H9 (cell line): ENCODE measurements around the gene WDPCP. TPM values are rescaled to one million over a fixed set of nuclear protein-coding genes. Genes with fewer than 3 reads are reported as not detected.

Experiments
- DNase-seq: peaks from one replicate; pipeline ENCODE4 v3.0.0-alpha.2; 2017
- H2AFZ ChIP-seq: one replicate; pipeline ENCODE4 v1.6.1; 2013; ENCODE audit warnings: mild to moderate bottlenecking, low read length, control low read depth, moderate library complexity
- H2AK5ac ChIP-seq: 2 replicates; pipeline ENCODE4 v1.6.1; 2013; ENCODE audit warnings: low read length, control low read depth, mixed read lengths; ENCODE audit not compliant: insufficient read length
- H2BK120ac ChIP-seq: one replicate; pipeline ENCODE4 v1.6.1; 2013; ENCODE audit warnings: low read depth, mild to moderate bottlenecking, low read length, control low read depth, inconsistent platforms; ENCODE audit not compliant: poor library complexity, severe bottlenecking
- H2BK12ac ChIP-seq: 2 replicates; pipeline ENCODE4 v1.6.1; 2013; ENCODE audit warnings: low read length, control low read depth, mixed read lengths, low read depth; ENCODE audit not compliant: insufficient read length
- H2BK15ac ChIP-seq: 2 replicates; pipeline ENCODE4 v1.6.1; 2013; ENCODE audit warnings: low read depth, low read length, control low read depth
- H2BK20ac ChIP-seq: one replicate; pipeline ENCODE4 v1.6.1; 2013; ENCODE audit warnings: low read depth, mild to moderate bottlenecking, low read length, control low read depth, inconsistent platforms; ENCODE audit not compliant: poor library complexity, severe bottlenecking
- H2BK5ac ChIP-seq: 2 replicates; pipeline ENCODE4 v1.6.1; 2013; ENCODE audit warnings: low read length, control low read depth, mixed read lengths; ENCODE audit not compliant: insufficient read length
- H3K14ac ChIP-seq: 2 replicates; pipeline ENCODE4 v1.6.1; 2013; ENCODE audit warnings: low read length, control low read depth; ENCODE audit not compliant: insufficient read depth
- H3K18ac ChIP-seq: 2 replicates; pipeline ENCODE4 v1.6.1; 2013; ENCODE audit warnings: low read depth, mild to moderate bottlenecking, mixed read lengths, low read length, control low read depth; ENCODE audit not compliant: insufficient read length
- H3K23ac ChIP-seq: 2 replicates; pipeline ENCODE4 v1.6.1; 2013; ENCODE audit warnings: low read length, control low read depth, mixed read lengths, low read depth; ENCODE audit not compliant: insufficient read length
- H3K23me2 ChIP-seq: 2 replicates; pipeline ENCODE4 v1.6.1; 2013; ENCODE audit warnings: low read depth, mild to moderate bottlenecking, mixed read lengths, low read length, control low read depth; ENCODE audit not compliant: insufficient read length, poor library complexity, severe bottlenecking
- H3K27ac ChIP-seq: 2 replicates; pipeline ENCODE4 v1.5.1; 2013; ENCODE audit warnings: low read length, control low read depth, mixed read lengths, low read depth; ENCODE audit not compliant: insufficient read length
- H3K27me3 ChIP-seq: 2 replicates; pipeline ENCODE4 v1.6.1; 2013; ENCODE audit warnings: low read length, control low read depth, inconsistent platforms; ENCODE audit not compliant: insufficient read depth
- H3K4ac ChIP-seq: 2 replicates; pipeline ENCODE4 v1.6.1; 2013; ENCODE audit warnings: low read depth, mild to moderate bottlenecking, control low read depth, inconsistent platforms, low read length, moderate library complexity
- H3K4me1 ChIP-seq: 2 replicates; pipeline ENCODE4 v1.6.1; 2013; ENCODE audit warnings: low read length, control low read depth, inconsistent platforms; ENCODE audit not compliant: insufficient read depth
- H3K4me2 ChIP-seq: 2 replicates; pipeline ENCODE4 v1.6.1; 2013; ENCODE audit warnings: low read length, control low read depth, mixed read lengths; ENCODE audit not compliant: insufficient read length, insufficient read depth
- H3K56ac ChIP-seq: 2 replicates; pipeline ENCODE4 v1.6.1; 2013; ENCODE audit warnings: low read depth, mild to moderate bottlenecking, mixed read lengths, low read length, control low read depth; ENCODE audit not compliant: insufficient read length
- H3K79me1 ChIP-seq: 2 replicates; pipeline ENCODE4 v1.6.1; 2013; ENCODE audit warnings: low read depth, mild to moderate bottlenecking, moderate library complexity, low read length, control low read depth, inconsistent platforms; ENCODE audit not compliant: insufficient read depth, poor library complexity, severe bottlenecking
- H3K79me2 ChIP-seq: 2 replicates; pipeline ENCODE4 v1.6.1; 2013; ENCODE audit warnings: low read length, control low read depth, inconsistent platforms; ENCODE audit not compliant: insufficient read depth
- H3K9ac ChIP-seq: 2 replicates; pipeline ENCODE4 v1.6.1; 2013; ENCODE audit warnings: low read length, control low read depth, mixed read lengths; ENCODE audit not compliant: insufficient read length; ENCODE audit errors: extremely low read depth
- H3K9me3 ChIP-seq: one replicate; pipeline ENCODE4 v1.6.1; 2013; ENCODE audit warnings: low read depth, low read length, inconsistent platforms; ENCODE audit not compliant: control insufficient read depth
- H3T11ph ChIP-seq: one replicate; pipeline ENCODE4 v1.6.1; 2013; ENCODE audit warnings: mild to moderate bottlenecking, low read length, control low read depth, inconsistent platforms
- H4K20me1 ChIP-seq: one replicate; pipeline ENCODE4 v1.6.1; 2013; ENCODE audit not compliant: control insufficient read depth, insufficient read length, insufficient read depth
- H4K5ac ChIP-seq: 2 replicates; pipeline ENCODE4 v1.6.1; 2013; ENCODE audit warnings: low read depth, mild to moderate bottlenecking, mixed read lengths, low read length, control low read depth; ENCODE audit not compliant: insufficient read length
- H4K8ac ChIP-seq: replicated peaks from 2 replicates; pipeline ENCODE4 v1.6.1; 2013; ENCODE audit warnings: low read length, control low read depth, mixed read lengths, low read depth; ENCODE audit not compliant: insufficient read length
- H4K91ac ChIP-seq: 2 replicates; pipeline ENCODE4 v1.6.1; 2013; ENCODE audit warnings: low read depth, mild to moderate bottlenecking, moderate library complexity, mixed read lengths, low read length, control low read depth; ENCODE audit not compliant: insufficient read length
- H3K27ac Mint-ChIP-seq, 3 experiments: 2 replicates in 2 of 3; 3 replicates in 1 of 3; pipeline ENCODE4 v1.8.0; 2020 to 2021; ENCODE audit warnings: mixed read lengths in 3 of 3, mild to moderate bottlenecking in 1 of 3, moderate library complexity in 1 of 3
- H3K27me3 Mint-ChIP-seq: 2 replicates; pipeline ENCODE4 v1.8.0; 2021; ENCODE audit warnings: low read depth, mild to moderate bottlenecking, moderate library complexity, mixed read lengths
- H3K36me3 Mint-ChIP-seq, 3 experiments: 2 replicates in 2 of 3; 3 replicates in 1 of 3; pipeline ENCODE4 v1.8.0; 2020 to 2021; ENCODE audit warnings: low read depth in 3 of 3, mixed read lengths in 3 of 3; ENCODE audit not compliant: insufficient read depth in 1 of 3
- H3K4me1 Mint-ChIP-seq, 2 experiments: 2 replicates each; pipeline ENCODE4 v1.8.0; 2020; ENCODE audit warnings: mixed read lengths in 2 of 2
- H3K4me3 Mint-ChIP-seq, 2 experiments: 2 replicates in 1 of 2; 3 replicates in 1 of 2; pipeline ENCODE4 v1.8.0; 2020 to 2021; ENCODE audit warnings: mild to moderate bottlenecking in 2 of 2, mixed read lengths in 2 of 2, moderate library complexity in 1 of 2
- H3K9me3 Mint-ChIP-seq, 2 experiments: 2 replicates in 1 of 2; 3 replicates in 1 of 2; pipeline ENCODE4 v1.8.0; 2020; ENCODE audit warnings: mild to moderate bottlenecking in 2 of 2, mixed read lengths in 2 of 2, moderate library complexity in 1 of 2
- total RNA-seq: library from RNA; stranded (reverse); gene quantifications from 2 replicates; pipeline ENCODE4 v1.2.1, GENCODE V29; 2021
- TF ChIP-seq, protein P1 (sequence below): fragments of 200-600 bp; sonication (generic); conservative IDR thresholded peaks from 3 replicates; pipeline ENCODE4 v1.8.0; 2021; ENCODE audit warnings: antibody characterized with exemption, mild to moderate bottlenecking

The WDPCP gene
- total RNA-seq, 1 experiment from 2014 or later, result 22.4 TPM

DNA sequence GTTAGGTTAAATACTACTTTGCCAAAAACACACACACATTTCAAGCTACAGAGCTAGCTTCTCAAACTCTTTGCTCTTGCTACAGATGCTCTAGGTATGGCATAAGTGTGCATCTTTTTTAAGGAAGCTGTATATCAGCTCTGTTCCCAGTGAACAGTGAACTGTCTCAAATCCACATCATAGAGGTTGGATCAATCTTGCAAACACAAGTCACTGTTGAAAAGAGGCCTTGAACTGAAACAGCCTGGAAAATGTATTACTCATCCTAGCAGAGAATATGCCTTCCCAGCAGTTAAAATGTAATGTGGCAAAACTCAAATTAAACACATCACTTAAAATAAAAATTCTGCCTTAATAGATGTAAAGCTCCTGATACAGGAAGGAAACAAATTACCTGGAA lies 151.8 kb downstream of the WDPCP start:
- Histone ChIP-seq H4K20me1 (no peaks in the 10 kb centered on the region), H4K8ac (no peak overlapping the region), H4K5ac (no peak overlapping the region), H3K23ac (no peak overlapping the region), H4K91ac (no peak overlapping the region), H3T11ph (no peak overlapping the region), H3K27ac (no peak overlapping the region), H3K4ac (no peak overlapping the region), H3K4me2 (no peak overlapping the region), H2AK5ac (no peak overlapping the region), H3K4me1 (no peaks in the 10 kb centered on the region; the same call in 1 of the 2 replicates), H2AFZ (no peak overlapping the region), H2BK20ac (no peak overlapping the region), H3K18ac (no peak overlapping the region), H3K56ac (no peak overlapping the region), H3K79me1 (no peaks in the 10 kb centered on the region), H3K9ac (no peak overlapping the region), H3K9me3 (no peaks in the 10 kb centered on the region), H3K23me2 (no peaks in the 10 kb centered on the region), H3K79me2 (no peaks in the 10 kb centered on the region), H3K27me3 (no peaks in the 10 kb centered on the region), H2BK12ac (no peak overlapping the region), H2BK120ac (no peak overlapping the region), H2BK15ac (no peak overlapping the region), H3K14ac (no peak overlapping the region), H2BK5ac (no peak overlapping the region)
- Mint-ChIP-seq H3K36me3 (no peaks in the 10 kb centered on the region; a peak in 1 of 7 replicates), H3K9me3 (no peaks in the 10 kb centered on the region), H3K27me3 (no peaks in the 10 kb centered on the region), H3K4me1 (peaks cover 13 to 27% of the 10 kb centered on the region in 2 experiments), H3K27ac (0 out of 7 replicates have a peak overlapping the region, but pooled peaks of 1 of the 3 experiments have one; percentile 17), H3K4me3 (no peak overlapping the region)
- TF ChIP-seq, protein P1, sequence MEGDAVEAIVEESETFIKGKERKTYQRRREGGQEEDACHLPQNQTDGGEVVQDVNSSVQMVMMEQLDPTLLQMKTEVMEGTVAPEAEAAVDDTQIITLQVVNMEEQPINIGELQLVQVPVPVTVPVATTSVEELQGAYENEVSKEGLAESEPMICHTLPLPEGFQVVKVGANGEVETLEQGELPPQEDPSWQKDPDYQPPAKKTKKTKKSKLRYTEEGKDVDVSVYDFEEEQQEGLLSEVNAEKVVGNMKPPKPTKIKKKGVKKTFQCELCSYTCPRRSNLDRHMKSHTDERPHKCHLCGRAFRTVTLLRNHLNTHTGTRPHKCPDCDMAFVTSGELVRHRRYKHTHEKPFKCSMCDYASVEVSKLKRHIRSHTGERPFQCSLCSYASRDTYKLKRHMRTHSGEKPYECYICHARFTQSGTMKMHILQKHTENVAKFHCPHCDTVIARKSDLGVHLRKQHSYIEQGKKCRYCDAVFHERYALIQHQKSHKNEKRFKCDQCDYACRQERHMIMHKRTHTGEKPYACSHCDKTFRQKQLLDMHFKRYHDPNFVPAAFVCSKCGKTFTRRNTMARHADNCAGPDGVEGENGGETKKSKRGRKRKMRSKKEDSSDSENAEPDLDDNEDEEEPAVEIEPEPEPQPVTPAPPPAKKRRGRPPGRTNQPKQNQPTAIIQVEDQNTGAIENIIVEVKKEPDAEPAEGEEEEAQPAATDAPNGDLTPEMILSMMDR, result no peak
- DNase-seq, result no peak
